ENCODE measurements around the gene CREBL2.
"Not testable (repeated sequence)": the region's sequence is repeated elsewhere in the genome, so short reads cannot be mapped to it uniquely, and the experiment has no call there.

Gene CREBL2

GRCh38 chr12:12642916-12643315, 31.2 kb downstream of the CREBL2 start:
- no peak for DNase-seq

GRCh38 chr12:12645485-12645884, 33.8 kb downstream of the CREBL2 start:
- DNase-seq: no peak

DNA sequence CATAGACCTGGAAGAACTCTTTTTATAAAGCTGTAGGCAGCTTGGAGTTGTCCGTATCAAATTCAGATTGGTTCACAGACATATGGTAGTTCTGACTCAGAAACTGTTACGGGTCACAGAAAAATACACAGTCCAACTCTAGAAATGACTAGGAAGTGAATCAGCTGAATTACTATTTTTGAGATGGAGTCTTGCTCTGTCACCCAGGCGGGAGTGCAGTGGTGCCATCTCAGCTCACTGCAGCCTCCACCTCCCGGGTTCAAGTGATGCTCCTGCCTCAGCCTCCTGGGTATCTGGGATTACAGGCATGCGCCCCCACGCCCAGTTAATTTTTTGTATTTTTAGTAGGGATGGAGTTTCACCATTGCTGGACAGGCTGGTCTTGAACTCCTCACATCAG, 34.3 kb downstream of the CREBL2 start:
- not testable (repeated sequence) for DNase-seq

DNA sequence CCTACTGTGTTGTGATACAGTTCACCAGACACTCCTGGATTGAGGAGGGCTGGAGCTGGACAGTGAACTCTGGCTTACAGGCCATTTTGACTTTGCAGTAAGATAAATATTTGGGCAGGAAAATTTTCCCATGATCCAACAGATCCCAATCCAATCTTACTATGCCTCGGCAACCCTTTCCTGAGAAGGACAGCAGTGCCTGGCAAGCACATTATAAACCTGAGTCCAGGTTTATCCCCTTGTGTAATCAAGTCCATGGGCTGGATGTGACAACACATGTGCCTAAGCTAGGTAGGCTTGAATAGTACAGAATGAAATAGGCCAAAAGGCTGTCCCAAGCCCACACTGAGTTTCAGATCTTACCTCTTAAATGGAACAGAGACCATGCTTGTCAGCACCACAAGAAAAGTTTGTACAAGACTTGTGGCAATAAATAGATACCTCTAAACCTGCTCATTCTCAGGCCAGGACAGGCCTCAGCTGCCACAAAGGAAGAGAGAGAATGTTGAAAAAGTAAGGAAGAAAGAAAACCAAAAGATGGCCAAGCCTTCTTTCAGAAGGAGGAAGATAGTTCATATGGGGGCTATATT, 34.9 kb downstream of the CREBL2 start:
- DNase-seq: no peak

DNA sequence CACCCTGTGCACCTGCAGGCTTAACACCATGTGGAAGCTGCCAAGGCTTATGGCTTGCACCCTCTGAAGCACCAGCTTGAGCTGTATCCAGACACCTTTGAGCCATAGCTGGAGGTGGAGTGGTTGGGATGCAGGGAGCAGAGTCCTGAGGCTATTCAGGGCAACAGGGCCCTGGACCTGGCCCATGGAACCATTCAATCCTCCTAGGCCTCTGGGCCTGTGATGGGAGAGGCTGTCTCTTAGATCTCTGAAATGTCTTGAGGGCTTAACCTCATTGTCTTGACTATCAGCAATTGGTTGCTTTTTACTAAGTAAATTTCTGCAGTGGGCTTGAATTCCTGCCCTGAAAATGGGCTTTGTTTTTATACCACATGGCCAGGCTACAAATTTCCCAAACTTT, 36.6 kb downstream of the CREBL2 start:
- DNase-seq: no peak

DNA sequence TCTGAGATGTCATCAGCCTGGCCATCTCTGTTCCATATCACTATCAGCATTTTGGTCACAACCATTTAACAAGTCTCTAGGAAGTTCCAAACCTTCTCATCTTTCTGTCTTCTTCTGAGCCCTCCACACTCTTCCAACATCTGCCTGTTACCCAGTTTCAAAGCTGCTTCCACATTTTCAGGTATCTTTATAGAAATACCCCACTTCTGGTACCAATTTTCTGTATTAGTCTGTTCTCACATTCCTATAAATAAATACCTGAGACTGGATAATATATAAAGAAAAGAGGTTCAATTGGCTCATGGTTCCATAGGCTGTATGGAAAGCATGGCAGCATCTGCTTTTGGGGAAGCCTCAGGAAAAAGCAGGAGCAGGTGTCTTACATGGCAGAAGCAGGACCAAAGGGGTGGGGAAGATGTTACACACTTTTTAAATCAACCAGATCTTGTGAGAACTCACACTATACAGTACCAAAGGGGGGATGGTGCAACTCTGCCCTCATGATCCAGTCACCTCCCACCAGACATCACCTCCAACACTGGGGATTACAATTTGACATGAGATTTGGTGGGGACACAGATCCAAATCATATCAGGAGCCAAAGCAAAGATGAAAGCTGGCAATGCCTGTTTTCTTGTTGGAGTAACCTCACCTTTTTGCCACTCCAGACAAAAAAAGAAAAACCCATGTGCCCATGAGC, 37.4 kb downstream of the CREBL2 start:
- DNase-seq: no peak

GRCh38 chr12:12651752-12652151, 40.1 kb downstream of the CREBL2 start:
- no peak for DNase-seq

DNA sequence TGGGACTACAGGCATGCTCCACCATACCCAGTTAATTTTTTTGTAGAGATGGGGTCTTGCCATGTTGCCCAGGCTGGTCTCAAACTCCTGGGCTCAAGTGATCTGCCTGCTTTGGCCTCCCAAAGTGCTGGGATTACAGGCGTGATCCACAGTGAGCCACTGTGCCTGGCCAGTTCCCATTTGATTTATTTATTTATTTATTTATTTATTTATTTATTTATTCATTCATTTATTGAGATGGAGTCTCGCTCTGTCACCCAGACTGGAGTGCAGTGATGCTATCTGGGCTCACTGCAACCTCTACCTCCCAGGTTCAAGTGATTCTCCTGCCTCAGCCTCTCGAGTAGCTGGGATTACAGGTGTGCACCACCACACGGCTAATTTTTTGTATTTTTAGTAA, 41.0 kb downstream of the CREBL2 start:
- DNase-seq: not testable (repeated sequence)

DNA sequence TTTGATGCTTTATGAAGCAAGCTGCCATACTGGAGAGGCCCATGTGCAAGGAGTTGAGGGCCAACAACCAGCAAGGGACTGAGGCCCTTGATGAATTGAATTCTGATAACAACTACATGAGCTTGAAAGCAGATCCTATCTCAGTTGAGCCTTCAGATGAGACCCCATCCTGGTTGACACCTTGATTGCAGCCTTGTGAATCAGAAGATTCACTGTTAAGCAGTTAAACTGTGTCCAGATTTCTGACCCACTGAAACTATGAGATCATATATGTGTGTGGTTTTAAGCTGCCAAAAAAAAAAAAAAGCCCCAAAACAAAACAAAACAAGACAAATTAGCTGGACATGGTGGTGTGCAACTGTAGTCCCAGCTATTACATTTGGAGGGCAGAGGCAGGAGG, 42.2 kb downstream of the CREBL2 start:
- no peak for DNase-seq

- DNase-seq: no peak
These were observed 43.2 kb downstream of the CREBL2 start for GRCh38 chr12:12654691-12655460.

DNA sequence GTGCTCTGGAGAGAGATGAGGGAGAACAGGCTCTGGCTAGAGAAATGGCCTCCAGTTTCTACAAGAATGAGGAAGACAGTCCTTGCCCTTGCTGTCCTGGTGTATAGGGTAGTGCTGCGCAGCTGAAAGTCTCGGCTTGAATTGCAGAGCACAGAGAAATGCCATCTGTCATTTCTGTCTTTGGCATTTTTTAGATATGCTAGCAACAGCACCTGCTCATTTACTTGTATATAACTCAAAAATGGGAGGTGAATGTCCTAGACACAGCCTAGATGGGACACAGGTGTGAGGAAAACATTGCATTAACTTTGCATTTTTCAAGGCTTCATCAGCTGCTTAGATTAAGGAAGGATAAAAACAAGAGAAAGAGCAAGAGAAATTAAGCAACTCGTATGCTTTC, 48.5 kb downstream of the CREBL2 start:
- DNase-seq: no peak

GRCh38 chr12:12661086-12661856, 49.6 kb downstream of the CREBL2 start:
- no peak for DNase-seq

DNA sequence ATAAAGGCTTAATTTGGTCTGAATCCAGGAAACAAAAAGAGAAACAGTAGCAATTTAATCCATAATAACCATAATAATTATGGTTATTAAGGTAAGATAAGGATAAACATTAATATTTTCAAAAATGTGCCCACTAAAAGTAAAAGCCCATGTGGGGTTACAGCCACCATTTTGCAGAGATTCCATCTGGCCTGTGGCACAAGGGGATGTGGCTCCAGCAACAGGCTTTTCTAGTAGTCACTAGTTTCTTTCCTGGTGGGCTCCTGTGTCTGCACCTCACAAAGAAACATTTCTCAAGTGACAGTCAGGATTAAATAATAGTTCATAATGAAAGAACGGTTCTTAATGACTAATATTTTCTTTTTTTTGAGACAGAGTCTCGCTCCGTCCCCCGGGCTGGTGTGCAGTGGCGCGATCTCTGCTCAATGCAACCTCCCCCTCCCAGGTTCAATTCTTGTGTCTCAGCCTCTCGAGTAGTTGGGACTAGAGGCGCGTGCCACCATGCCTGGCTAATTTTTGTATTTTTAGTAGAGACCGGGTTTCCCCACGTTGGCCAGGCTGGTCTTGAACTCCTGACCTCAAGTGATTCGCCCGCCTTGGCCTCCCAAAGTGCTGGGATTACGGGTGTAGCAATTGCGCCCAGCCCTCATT, 52.1 kb downstream of the CREBL2 start:
- DNase-seq: no peak

DNA sequence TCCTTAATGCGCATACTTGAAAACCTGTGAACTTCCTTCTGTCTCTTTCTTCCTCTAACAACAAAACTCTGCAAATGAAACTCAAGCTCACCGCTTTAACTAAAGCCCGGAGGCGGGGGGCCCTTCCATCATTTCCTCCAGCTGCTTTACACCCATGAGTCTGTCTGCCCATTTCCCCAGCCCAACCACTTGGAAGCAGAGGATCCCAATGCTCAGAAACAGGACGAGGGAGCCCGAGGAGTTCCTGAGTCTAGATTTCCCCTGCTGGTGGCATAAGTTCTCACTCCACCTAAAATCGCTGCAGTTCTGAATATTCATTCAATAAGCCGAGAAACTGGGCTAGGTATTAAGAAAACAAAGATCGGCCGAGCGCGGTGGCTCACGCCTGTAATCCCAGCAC, 53.5 kb downstream of the CREBL2 start:
- no peak for DNase-seq

- DNase-seq: no peak
These were observed 56.3 kb downstream of the CREBL2 start for GRCh38 chr12:12668005-12668404.

- DNase-seq: no peak
These were observed 57.3 kb downstream of the CREBL2 start for GRCh38 chr12:12669020-12669419.

GRCh38 chr12:12671850-12672660, 60.4 kb downstream of the CREBL2 start:
- DNase-seq: no peak

- no peak for DNase-seq
These were observed 61.6 kb downstream of the CREBL2 start for GRCh38 chr12:12673296-12673695.

GRCh38 chr12:12676605-12677004, 64.9 kb downstream of the CREBL2 start:
- DNase-seq: no peak

- DNase-seq: no peak
These were observed 69.5 kb downstream of the CREBL2 start for GRCh38 chr12:12681061-12681765.

GRCh38 chr12:12682284-12682683, 70.6 kb downstream of the CREBL2 start:
- DNase-seq: no peak

All from NCI-H187 treated with DMSO at 0.1 percent for 48 hours (cell line).